Kidney (tissue), 14 donors: ENCODE data around the gene EFNA2. TPM values are rescaled to one million over a fixed set of nuclear protein-coding genes. Genes with fewer than 3 reads are reported as not detected.

Experiments
- DNase-seq, 5 donors: peaks; one replicate each; pipeline ENCODE4 v3.0.0-alpha.2; 2013 to 2020
- FAIRE-seq: peaks from 2 replicates; lab custom pipeline; 2012; peaks lifted over from hg19 to GRCh38; lab: Jason Lieb, UNC
- H3K27ac ChIP-seq, 2 donors: one replicate each; pipeline ENCODE4 v1.7.0; 2013; ENCODE audit warnings: low read depth in 2 of 2, low read length in 2 of 2, inconsistent platforms in 1 of 2
- H3K27me3 ChIP-seq: one replicate; pipeline ENCODE4 v1.7.1; 2013; ENCODE audit warnings: low read length, inconsistent platforms; ENCODE audit not compliant: control insufficient read depth, insufficient read depth
- H3K36me3 ChIP-seq, 3 donors: one replicate each; pipeline versions ENCODE4 v1.7.0 to v1.7.1; 2013; ENCODE audit warnings: low read length in 3 of 3, control low read depth in 1 of 3, inconsistent platforms in 1 of 3; ENCODE audit not compliant: insufficient read depth in 3 of 3, control insufficient read depth in 2 of 3
- H3K4me1 ChIP-seq, 3 donors: one replicate each; pipeline versions ENCODE4 v1.7.0 to v1.7.1; 2013; ENCODE audit warnings: low read length in 3 of 3, inconsistent platforms in 1 of 3, low read depth in 1 of 3; ENCODE audit not compliant: control insufficient read depth in 2 of 3, insufficient read depth in 2 of 3
- H3K4me3 ChIP-seq, 3 donors: one replicate each; pipeline versions ENCODE4 v1.7.0 to v1.8.1; 2013; ENCODE audit warnings: low read length in 3 of 3, control low read depth in 1 of 3, inconsistent platforms in 1 of 3
- H3K9ac ChIP-seq, 3 donors: one replicate each; pipeline versions ENCODE4 v1.7.0 to v1.7.1; 2013; ENCODE audit warnings: low read length in 3 of 3, control low read depth in 1 of 3, inconsistent platforms in 1 of 3
- H3K9me3 ChIP-seq, 3 donors: one replicate each; pipeline versions ENCODE4 v1.7.0 to v1.7.1; 2013; ENCODE audit warnings: low read length in 3 of 3, control low read depth in 1 of 3, inconsistent platforms in 1 of 3; ENCODE audit not compliant: control insufficient read depth in 2 of 3, insufficient read depth in 1 of 3
- CTCF ChIP-seq: IDR thresholded peaks from 3 replicates; pipeline ENCODE4 v1.5.1; 2012; ENCODE audit warnings: mild to moderate bottlenecking, moderate library complexity, borderline replicate concordance; ENCODE audit not compliant: insufficient read depth; ENCODE audit errors: extremely low read depth
- intact Hi-C: fragments of 100-400 bp; cut with DNase I; formaldehyde crosslinking; loops from one replicate; pipeline ENCODE4 v1.11.1; 2022
- polyA plus RNA-seq: library from polyadenylated mRNA; stranded (reverse); fragments of 350-450 nt; fragmentation: Illumina TruSeq; extraction: RNeasy Lipid Tissue Mini Kit (QIAGEN cat#74804); gene quantifications from one replicate; pipeline ENCODE4 v1.2.3, GENCODE V29; 2014; ENCODE audit warnings: low read depth, low replicate concordance; ENCODE audit not compliant: insufficient read depth
- total RNA-seq: library from RNA; stranded (reverse); fragmentation: NEBNext Ultra II Directional; extraction: Animal tissue kit (Norgen Biotek cat#: 25700); gene quantifications from one replicate; pipeline ENCODE4 v1.2.1, GENCODE V29; 2021
- donor health status: control.
- donor health status: control.
- donor health status: control.
- donor health status: control.
- donor health status: control.
- donor health status: DM: yes; HTN: yes; CAD: no.
- donor health status: Normal renal cell carcinoma (clear cell type).

The EFNA2 gene
- total and polyA plus RNA-seq, 2 donors from 2014 or later: not detected

GRCh38 chr19:1309977-1310852, 24.5 kb downstream of the EFNA2 start:
- no peak for DNase-seq
- no peak for FAIRE-seq
- no peak overlapping the region for H3K4me3 ChIP-seq
- TF ChIP-seq CTCF: no peak
- H3K9me3 ChIP-seq: no peaks in the 10 kb centered on the region
- no peak overlapping the region for H3K27ac ChIP-seq
- intact Hi-C loops: no loop called here
- no peak overlapping the region for H3K9ac ChIP-seq
- no peaks in the 10 kb centered on the region for H3K27me3 ChIP-seq
- no peaks in the 10 kb centered on the region for H3K4me1 ChIP-seq
- H3K36me3 ChIP-seq: no peaks in the 10 kb centered on the region

- no peaks in the 10 kb centered on the region for H3K36me3 ChIP-seq
- no peak overlapping the region for H3K4me3 ChIP-seq
- no peaks in the 10 kb centered on the region for H3K4me1 ChIP-seq
- no peak for FAIRE-seq
- TF ChIP-seq CTCF: no peak
- no peaks in the 10 kb centered on the region for H3K27me3 ChIP-seq
- H3K9me3 ChIP-seq: no peaks in the 10 kb centered on the region
- H3K27ac ChIP-seq: no peak overlapping the region
- no peak for DNase-seq
- intact Hi-C loops: no loop called here
- no peak overlapping the region for H3K9ac ChIP-seq
These were observed 25.1 kb downstream of the EFNA2 start for GRCh38 chr19:1310853-1311180.

- Histone ChIP-seq H3K27me3 (peaks cover 4% of the 10 kb centered on the region), H3K9ac (no peak overlapping the region), H3K4me1 (no peaks in the 10 kb centered on the region), H3K9me3 (no peaks in the 10 kb centered on the region), H3K4me3 (no peak overlapping the region), H3K27ac (no peak overlapping the region), H3K36me3 (no peaks in the 10 kb centered on the region)
- FAIRE-seq (no peak), DNase-seq (no peak)
- intact Hi-C loops: no loop called here
- TF ChIP-seq CTCF: no peak
These were observed 25.9 kb downstream of the EFNA2 start for GRCh38 chr19:1311543-1312091.
